Measurements from ENCODE around the gene SIM1. TPM values are rescaled to one million over a fixed set of nuclear protein-coding genes. Genes with fewer than 3 reads are reported as not detected.

SIM1 gene
- total RNA-seq, 4 donors from 2014 or later = not detected

GRCh38 chr6:100475554-100476320, 11.0 kb upstream of the SIM1 start:
- no peaks in the 10 kb centered on the region for H3K4me1 ChIP-seq
- in situ Hi-C loops (cut with MboI; ENCODE audit: low pct_ligation_motif_present in 1 of 4, low pct_unique_long_range_greater_than_20kb in 1 of 4, low sequenced_read_pairs in 3 of 4) = loop anchor here in 2 of 4 donors (10.0 kb wide), 2 partner anchors 351 to 361 kb away; no protein-coding TSS in a partner anchor
- DNase-seq = no peak
- peaks cover 67% of the 10 kb centered on the region for H3K27me3 ChIP-seq
- H3K9me3 ChIP-seq = no peaks in the 10 kb centered on the region
- no peaks in the 10 kb centered on the region for H3K36me3 ChIP-seq
- no peak overlapping the region for H3K27ac ChIP-seq
- H3K4me3 ChIP-seq = no peak overlapping the region
- TF ChIP-seq, protein P1, sequence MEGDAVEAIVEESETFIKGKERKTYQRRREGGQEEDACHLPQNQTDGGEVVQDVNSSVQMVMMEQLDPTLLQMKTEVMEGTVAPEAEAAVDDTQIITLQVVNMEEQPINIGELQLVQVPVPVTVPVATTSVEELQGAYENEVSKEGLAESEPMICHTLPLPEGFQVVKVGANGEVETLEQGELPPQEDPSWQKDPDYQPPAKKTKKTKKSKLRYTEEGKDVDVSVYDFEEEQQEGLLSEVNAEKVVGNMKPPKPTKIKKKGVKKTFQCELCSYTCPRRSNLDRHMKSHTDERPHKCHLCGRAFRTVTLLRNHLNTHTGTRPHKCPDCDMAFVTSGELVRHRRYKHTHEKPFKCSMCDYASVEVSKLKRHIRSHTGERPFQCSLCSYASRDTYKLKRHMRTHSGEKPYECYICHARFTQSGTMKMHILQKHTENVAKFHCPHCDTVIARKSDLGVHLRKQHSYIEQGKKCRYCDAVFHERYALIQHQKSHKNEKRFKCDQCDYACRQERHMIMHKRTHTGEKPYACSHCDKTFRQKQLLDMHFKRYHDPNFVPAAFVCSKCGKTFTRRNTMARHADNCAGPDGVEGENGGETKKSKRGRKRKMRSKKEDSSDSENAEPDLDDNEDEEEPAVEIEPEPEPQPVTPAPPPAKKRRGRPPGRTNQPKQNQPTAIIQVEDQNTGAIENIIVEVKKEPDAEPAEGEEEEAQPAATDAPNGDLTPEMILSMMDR (IDR thresholded peaks at IDR 0.05) = no peak
- TF ChIP-seq POLR2AphosphoS5 (IDR thresholded peaks at IDR 0.05) (no peak), POLR2A (IDR thresholded peaks at IDR 0.05) (no peak), EP300 (IDR thresholded peaks at IDR 0.05; ENCODE audit: low read depth) (no peak)
- 63 to 78% methylated on average over 10 of the region's 10 CpGs for WGBS, 2 donors (ENCODE audit: low coverage in 1 of 2)
- intact Hi-C loops (cut with DNase I; ENCODE audit: low total_unique reads) = loop anchor here (10.0 kb wide), 1 partner anchor 361 kb away; no protein-coding TSS in a partner anchor

GRCh38 chr6:100473182-100473581, 8.5 kb upstream of the SIM1 start:
- WGBS, 2 donors (ENCODE audit: low coverage in 1 of 2) = 59 to 73% methylated on average over 1 of the region's 1 CpG
- Histone ChIP-seq H3K36me3 (no peaks in the 10 kb centered on the region), H3K27ac (no peak overlapping the region), H3K4me3 (no peak overlapping the region), H3K4me1 (no peaks in the 10 kb centered on the region), H3K9me3 (no peaks in the 10 kb centered on the region), H3K27me3 (peaks cover 88% of the 10 kb centered on the region)
- in situ Hi-C loops (cut with MboI; ENCODE audit: low pct_ligation_motif_present in 1 of 4, low pct_unique_long_range_greater_than_20kb in 1 of 4, low sequenced_read_pairs in 3 of 4) (loop anchor here in 2 of 4 donors (10.0 kb wide), 2 partner anchors 348 to 358 kb away; no protein-coding TSS in a partner anchor), intact Hi-C loops (cut with DNase I; ENCODE audit: low total_unique reads) (loop anchor here (10.0 kb wide), 1 partner anchor 358 kb away; no protein-coding TSS in a partner anchor)
- no peak for TF ChIP-seq POLR2AphosphoS5 (IDR thresholded peaks at IDR 0.05)
- TF ChIP-seq, protein P1 (IDR thresholded peaks at IDR 0.05) = no peak
- no peak for TF ChIP-seq EP300 (IDR thresholded peaks at IDR 0.05; ENCODE audit: low read depth)
- TF ChIP-seq POLR2A (IDR thresholded peaks at IDR 0.05) = no peak
- DNase-seq = no peak

DNA sequence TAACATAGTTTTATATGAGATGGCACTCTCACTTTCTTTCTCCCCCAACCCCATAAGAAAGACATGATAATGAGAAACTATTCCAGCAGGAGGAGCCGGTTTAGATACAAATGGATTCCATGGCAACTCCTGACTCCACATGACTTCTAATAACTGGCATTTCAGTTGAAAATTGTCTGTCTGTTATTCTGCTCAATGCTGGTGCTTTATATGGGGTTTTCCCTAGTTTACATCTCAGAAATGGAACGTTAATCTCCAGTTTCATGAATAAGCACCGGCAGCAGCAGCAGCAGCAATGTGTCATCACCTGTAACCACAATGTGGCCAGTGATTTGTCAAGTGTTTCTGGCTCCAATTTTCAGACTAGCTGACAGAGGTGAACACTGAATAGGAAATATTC, 8.0 kb upstream of the SIM1 start:
- in situ Hi-C loops (cut with MboI; ENCODE audit: low pct_ligation_motif_present in 1 of 4, low pct_unique_long_range_greater_than_20kb in 1 of 4, low sequenced_read_pairs in 3 of 4) = loop anchor here in 2 of 4 donors (10.0 kb wide), 2 partner anchors 348 to 358 kb away; no protein-coding TSS in a partner anchor
- intact Hi-C loops (cut with DNase I; ENCODE audit: low total_unique reads) = loop anchor here (10.0 kb wide), 1 partner anchor 358 kb away; no protein-coding TSS in a partner anchor
- Histone ChIP-seq H3K9me3 (no peaks in the 10 kb centered on the region), H3K4me3 (no peak overlapping the region), H3K36me3 (no peaks in the 10 kb centered on the region), H3K27ac (no peak overlapping the region), H3K27me3 (peaks cover 93% of the 10 kb centered on the region), H3K4me1 (no peaks in the 10 kb centered on the region)
- WGBS, 2 donors (ENCODE audit: low coverage in 1 of 2) = 17% methylated on average over 1 to 3 of the region's 3 CpGs
- DNase-seq = no peak
- no peak for TF ChIP-seq EP300 (IDR thresholded peaks at IDR 0.05; ENCODE audit: low read depth)
- TF ChIP-seq, protein P1 (IDR thresholded peaks at IDR 0.05) = no peak
- no peak for TF ChIP-seq POLR2AphosphoS5 (IDR thresholded peaks at IDR 0.05)

- Histone ChIP-seq H3K36me3 (no peaks in the 10 kb centered on the region), H3K9me3 (no peaks in the 10 kb centered on the region), H3K4me3 (no peak overlapping the region), H3K4me1 (no peaks in the 10 kb centered on the region), H3K27ac (no peak overlapping the region), H3K27me3 (peaks cover 94% of the 10 kb centered on the region)
- DNase-seq = no peak
- TF ChIP-seq POLR2A (IDR thresholded peaks at IDR 0.05) = no peak
- TF ChIP-seq, protein P1 (IDR thresholded peaks at IDR 0.05) = no peak
- TF ChIP-seq EP300 (IDR thresholded peaks at IDR 0.05; ENCODE audit: low read depth) = no peak
- TF ChIP-seq POLR2AphosphoS5 (IDR thresholded peaks at IDR 0.05) = no peak
- intact Hi-C loops (cut with DNase I; ENCODE audit: low total_unique reads) = loop anchor here (10.0 kb wide), 1 partner anchor 356 kb away; no protein-coding TSS in a partner anchor
- in situ Hi-C loops (cut with MboI; ENCODE audit: low pct_ligation_motif_present in 1 of 4, low pct_unique_long_range_greater_than_20kb in 1 of 4, low sequenced_read_pairs in 3 of 4) = loop anchor here in 2 of 4 donors (10.0 kb wide), 2 partner anchors 346 to 356 kb away; no protein-coding TSS in a partner anchor
- 69 to 74% methylated on average over 3 to 5 of the region's 5 CpGs for WGBS, 2 donors (ENCODE audit: low coverage in 1 of 2)
These were observed 5.8 kb upstream of the SIM1 start for GRCh38 chr6:100470422-100471120.

Data from transverse colon (tissue), 4 donors.